ENCODE results near the gene DPYSL3.

Gene DPYSL3

DNA sequence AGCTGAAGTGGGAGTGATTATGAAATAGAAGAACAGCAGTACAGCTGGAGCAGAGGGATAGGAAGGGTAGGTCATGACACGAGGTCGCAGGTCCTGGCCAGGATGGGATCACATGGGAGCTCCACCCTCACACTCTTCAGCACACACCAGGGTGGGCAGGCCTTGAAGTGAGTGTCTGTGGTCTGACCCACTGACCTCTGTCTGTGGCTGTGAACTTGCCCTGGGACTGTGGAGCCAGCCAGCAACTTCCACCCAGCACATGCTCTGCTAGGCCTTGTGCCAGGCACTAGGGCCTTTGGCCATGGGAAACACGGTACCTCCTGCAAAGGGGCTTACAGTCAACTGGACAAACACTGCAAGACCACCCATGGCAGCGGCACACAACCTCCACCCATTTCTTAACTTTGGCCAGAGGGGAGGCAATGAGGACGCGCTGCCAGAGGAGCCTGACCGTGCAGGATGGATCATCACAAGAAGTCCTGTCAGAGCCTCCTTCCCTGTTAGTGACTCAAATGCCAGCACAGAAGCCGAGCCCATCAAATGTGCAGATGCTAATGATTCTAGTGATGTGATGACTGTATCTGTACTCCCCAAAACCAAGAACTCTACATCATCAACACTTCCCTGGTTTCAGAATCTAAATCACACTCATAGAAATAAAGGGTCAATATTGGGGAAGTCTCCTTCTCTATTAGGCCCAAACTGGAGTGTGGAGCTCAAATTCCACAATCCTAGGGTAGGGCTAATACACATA is 113.6 kb downstream of the DPYSL3 start:
- Mint-ChIP-seq H3K4me3 (no peak overlapping the region), H3K9me3 (ENCODE audit: low read depth) (no peaks in the 10 kb centered on the region), H3K27ac (no peak overlapping the region), H3K36me3 (no peaks in the 10 kb centered on the region), H3K27me3 (peaks cover 5% of the 10 kb centered on the region), H3K4me1 (ENCODE audit: low read depth) (no peaks in the 10 kb centered on the region)

- Mint-ChIP-seq H3K9me3 (ENCODE audit: low read depth) (no peaks in the 10 kb centered on the region), H3K36me3 (no peaks in the 10 kb centered on the region), H3K4me1 (ENCODE audit: low read depth) (no peaks in the 10 kb centered on the region), H3K27ac (no peak overlapping the region), H3K27me3 (peaks cover 5% of the 10 kb centered on the region), H3K4me3 (no peak overlapping the region)
Measured at GRCh38 chr5:147393874-147394672, 115.8 kb downstream of the DPYSL3 start.

GRCh38 chr5:147391781-147392180 is 118.1 kb downstream of the DPYSL3 start:
- H3K4me3 Mint-ChIP-seq: no peak overlapping the region
- no peaks in the 10 kb centered on the region for H3K9me3 Mint-ChIP-seq (ENCODE audit: low read depth)
- no peaks in the 10 kb centered on the region for H3K36me3 Mint-ChIP-seq
- no peaks in the 10 kb centered on the region for H3K4me1 Mint-ChIP-seq (ENCODE audit: low read depth)
- peaks cover 5% of the 10 kb centered on the region for H3K27me3 Mint-ChIP-seq
- no peak overlapping the region for H3K27ac Mint-ChIP-seq

GRCh38 chr5:147390654-147391225 is 119.1 kb downstream of the DPYSL3 start:
- Mint-ChIP-seq H3K9me3 (ENCODE audit: low read depth) (no peaks in the 10 kb centered on the region), H3K36me3 (no peaks in the 10 kb centered on the region), H3K4me3 (no peak overlapping the region), H3K4me1 (ENCODE audit: low read depth) (no peaks in the 10 kb centered on the region), H3K27ac (no peak overlapping the region), H3K27me3 (peaks cover 6% of the 10 kb centered on the region)

- H3K4me1 Mint-ChIP-seq (ENCODE audit: low read depth): no peaks in the 10 kb centered on the region
- no peak overlapping the region for H3K4me3 Mint-ChIP-seq
- H3K36me3 Mint-ChIP-seq: no peaks in the 10 kb centered on the region
- H3K27me3 Mint-ChIP-seq: peaks cover 6% of the 10 kb centered on the region
- no peak overlapping the region for H3K27ac Mint-ChIP-seq
- no peaks in the 10 kb centered on the region for H3K9me3 Mint-ChIP-seq (ENCODE audit: low read depth)
Measured at GRCh38 chr5:147388184-147389108, 121.4 kb downstream of the DPYSL3 start.

GRCh38 chr5:147387109-147387508 is 122.8 kb downstream of the DPYSL3 start:
- Mint-ChIP-seq H3K27ac (no peak overlapping the region), H3K27me3 (peaks cover 2% of the 10 kb centered on the region), H3K9me3 (ENCODE audit: low read depth) (no peaks in the 10 kb centered on the region), H3K4me1 (ENCODE audit: low read depth) (no peaks in the 10 kb centered on the region), H3K36me3 (no peaks in the 10 kb centered on the region), H3K4me3 (no peak overlapping the region)

DNA sequence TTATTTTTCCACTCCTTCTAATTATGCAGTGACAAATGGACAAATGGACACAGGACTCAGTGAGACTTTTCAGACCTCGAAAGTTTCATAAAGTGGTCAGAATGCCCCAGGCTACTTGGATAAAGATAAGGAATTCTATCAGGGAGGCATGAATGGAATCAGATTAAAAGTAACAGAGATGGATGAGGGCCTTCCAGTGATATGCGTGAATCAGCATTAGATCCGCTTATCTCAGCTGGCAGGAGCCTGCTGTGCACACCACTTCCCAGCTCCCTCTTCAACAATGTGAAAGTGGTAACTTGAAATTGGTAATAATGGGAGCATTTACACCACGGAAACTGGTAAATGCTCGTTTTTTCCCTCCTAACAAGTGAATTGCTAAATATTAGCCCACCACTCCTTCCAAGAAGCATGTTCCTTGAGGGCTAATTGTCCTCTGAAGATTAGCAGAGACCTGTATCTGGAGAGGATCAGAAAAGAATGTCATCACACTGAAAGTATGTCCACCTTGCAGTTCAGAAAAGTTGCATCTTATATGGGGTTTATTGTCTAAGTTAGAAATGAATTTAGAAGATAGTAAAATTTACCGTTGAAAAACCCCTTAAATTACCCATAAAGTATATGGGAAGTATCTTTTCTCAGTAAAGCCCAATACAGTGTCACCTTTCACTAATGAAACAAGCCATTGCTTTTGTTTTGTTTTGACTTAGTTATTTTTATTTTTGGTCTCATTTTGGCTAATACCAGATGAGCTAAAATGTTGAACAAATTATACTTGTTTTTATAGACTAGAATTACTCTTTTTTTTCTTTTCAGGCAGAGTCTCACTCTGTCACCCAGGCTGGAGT is 125.3 kb downstream of the DPYSL3 start:
- H3K4me1 Mint-ChIP-seq (ENCODE audit: low read depth): no peaks in the 10 kb centered on the region
- no peaks in the 10 kb centered on the region for H3K9me3 Mint-ChIP-seq (ENCODE audit: low read depth)
- H3K27ac Mint-ChIP-seq: no peak overlapping the region
- H3K36me3 Mint-ChIP-seq: no peaks in the 10 kb centered on the region
- H3K4me3 Mint-ChIP-seq: no peak overlapping the region
- H3K27me3 Mint-ChIP-seq: peaks cover 2% of the 10 kb centered on the region

DNA sequence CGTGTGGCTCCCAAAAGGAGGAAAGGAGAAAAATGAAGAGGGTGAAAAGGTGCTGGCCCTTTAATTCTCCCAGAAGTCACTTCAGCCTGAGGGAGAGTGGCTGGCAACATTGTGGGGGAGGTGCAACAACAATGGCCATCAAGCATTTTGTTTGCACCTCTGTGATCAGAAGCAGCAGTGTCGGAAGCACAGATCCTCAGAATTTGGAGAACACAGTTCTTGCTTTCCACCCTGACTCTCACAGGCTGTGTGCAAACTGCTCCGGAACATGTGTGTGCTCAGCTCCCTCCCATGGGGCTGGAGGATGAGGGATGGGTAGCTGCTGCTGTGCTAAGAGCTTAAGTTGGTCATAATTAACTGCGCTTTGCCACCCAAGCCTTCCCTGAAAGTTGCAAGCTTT is 127.1 kb downstream of the DPYSL3 start:
- Mint-ChIP-seq H3K27ac (no peak overlapping the region), H3K9me3 (ENCODE audit: low read depth) (no peaks in the 10 kb centered on the region)

DNA sequence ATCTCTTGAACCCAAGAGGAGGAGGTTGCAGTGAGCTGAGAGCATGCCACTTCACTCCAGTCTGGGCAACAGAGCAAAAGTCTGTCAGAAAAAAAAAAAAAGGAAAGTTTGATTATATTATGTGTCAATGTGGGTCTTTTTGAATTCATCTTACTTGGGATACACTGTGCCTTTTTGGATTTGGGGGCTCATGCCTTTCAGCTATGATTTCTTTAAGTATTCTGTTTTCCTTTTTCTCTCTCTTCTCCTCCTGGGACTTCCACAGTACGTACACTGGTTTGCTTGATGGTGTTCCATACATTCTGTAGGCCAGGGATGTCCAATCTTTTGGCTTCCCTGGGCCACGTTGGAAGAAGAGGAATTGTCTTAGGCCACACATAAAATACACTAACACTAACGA is 128.3 kb downstream of the DPYSL3 start:
- no peaks in the 10 kb centered on the region for H3K36me3 Mint-ChIP-seq

More for the DNA sequence above, 127.1 kb downstream of the DPYSL3 start:
- Mint-ChIP-seq H3K36me3 (no peaks in the 10 kb centered on the region), H3K4me3 (no peak overlapping the region), H3K4me1 (ENCODE audit: low read depth) (no peaks in the 10 kb centered on the region), H3K27me3 (peaks cover 2% of the 10 kb centered on the region)

GRCh38 chr5:147377682-147378081 is 132.2 kb downstream of the DPYSL3 start:
- H3K4me3 Mint-ChIP-seq: no peak overlapping the region
- H3K4me1 Mint-ChIP-seq (ENCODE audit: low read depth): no peaks in the 10 kb centered on the region
- no peaks in the 10 kb centered on the region for H3K9me3 Mint-ChIP-seq (ENCODE audit: low read depth)
- no peak overlapping the region for H3K27ac Mint-ChIP-seq
- no peaks in the 10 kb centered on the region for H3K27me3 Mint-ChIP-seq
- H3K36me3 Mint-ChIP-seq: no peaks in the 10 kb centered on the region

More for the DNA sequence above, 128.3 kb downstream of the DPYSL3 start:
- Mint-ChIP-seq H3K4me3 (no peak overlapping the region), H3K27me3 (peaks cover 2% of the 10 kb centered on the region), H3K4me1 (ENCODE audit: low read depth) (no peaks in the 10 kb centered on the region), H3K9me3 (ENCODE audit: low read depth) (no peaks in the 10 kb centered on the region), H3K27ac (no peak overlapping the region)

DNA sequence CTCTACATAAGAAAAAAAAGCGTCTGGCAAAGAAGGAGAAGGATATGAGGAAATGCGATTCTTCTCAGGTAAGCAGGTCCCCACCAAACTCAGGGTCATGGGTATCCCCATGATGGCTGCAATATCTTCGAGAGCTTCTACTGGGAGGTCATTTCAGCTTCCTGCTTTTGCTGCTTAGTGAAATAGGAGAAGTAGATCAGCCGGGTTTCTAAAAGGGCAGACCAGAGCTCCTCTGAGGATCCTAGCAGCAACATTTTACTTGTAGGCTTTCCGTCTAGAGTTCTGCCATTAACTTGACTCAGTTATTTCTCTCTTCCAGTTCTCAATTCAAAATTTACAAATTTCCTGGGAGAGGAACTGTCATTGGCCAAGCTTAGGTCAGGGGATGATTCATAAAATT is 134.7 kb downstream of the DPYSL3 start:
- Mint-ChIP-seq H3K4me3 (no peak overlapping the region), H3K27ac (no peak overlapping the region), H3K9me3 (ENCODE audit: low read depth) (no peaks in the 10 kb centered on the region), H3K36me3 (no peaks in the 10 kb centered on the region), H3K4me1 (ENCODE audit: low read depth) (no peaks in the 10 kb centered on the region), H3K27me3 (peaks cover 2% of the 10 kb centered on the region)

GRCh38 chr5:147373328-147373727 is 136.5 kb downstream of the DPYSL3 start:
- H3K36me3 Mint-ChIP-seq: no peaks in the 10 kb centered on the region
- peaks cover 2% of the 10 kb centered on the region for H3K27me3 Mint-ChIP-seq
- no peak overlapping the region for H3K4me3 Mint-ChIP-seq

GRCh38 chr5:147372191-147372590 is 137.7 kb downstream of the DPYSL3 start:
- Mint-ChIP-seq H3K9me3 (ENCODE audit: low read depth) (no peaks in the 10 kb centered on the region), H3K4me3 (no peak overlapping the region), H3K4me1 (ENCODE audit: low read depth) (no peaks in the 10 kb centered on the region), H3K36me3 (no peaks in the 10 kb centered on the region), H3K27ac (no peak overlapping the region), H3K27me3 (peaks cover 2% of the 10 kb centered on the region)

More at GRCh38 chr5:147373328-147373727, 136.5 kb downstream of the DPYSL3 start:
- H3K9me3 Mint-ChIP-seq (ENCODE audit: low read depth): no peaks in the 10 kb centered on the region
- no peak overlapping the region for H3K27ac Mint-ChIP-seq
- H3K4me1 Mint-ChIP-seq (ENCODE audit: low read depth): no peaks in the 10 kb centered on the region

DNA sequence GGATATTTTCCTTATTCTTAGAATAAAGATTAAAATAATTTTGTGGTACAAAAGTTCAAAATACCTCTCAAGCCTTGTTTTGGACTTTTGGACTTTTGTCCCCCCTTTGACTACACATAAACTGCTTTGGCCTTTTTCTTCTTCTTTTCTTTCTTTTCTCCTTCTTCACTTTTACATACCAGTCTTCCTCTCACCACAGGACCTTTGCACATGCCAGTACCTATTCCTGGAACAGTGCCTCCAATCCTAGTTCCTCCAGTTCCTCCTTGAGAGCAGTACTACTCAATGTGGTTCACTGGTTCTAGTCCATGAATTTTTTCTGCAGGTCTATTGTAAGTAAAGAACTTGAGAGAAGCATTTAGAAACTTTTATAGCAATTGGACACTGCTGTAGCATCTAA is 138.6 kb downstream of the DPYSL3 start:
- no peaks in the 10 kb centered on the region for H3K36me3 Mint-ChIP-seq
- H3K4me1 Mint-ChIP-seq (ENCODE audit: low read depth): no peaks in the 10 kb centered on the region
- H3K27me3 Mint-ChIP-seq: peaks cover 2% of the 10 kb centered on the region
- H3K9me3 Mint-ChIP-seq (ENCODE audit: low read depth): no peaks in the 10 kb centered on the region
- no peak overlapping the region for H3K4me3 Mint-ChIP-seq
- no peak overlapping the region for H3K27ac Mint-ChIP-seq
